ENCODE results near the gene ZC3H12D.
"Not testable (repeated sequence)": the region's sequence is repeated elsewhere in the genome, so short reads cannot be mapped to it uniquely, and the experiment has no call there.

ZC3H12D gene

DNA sequence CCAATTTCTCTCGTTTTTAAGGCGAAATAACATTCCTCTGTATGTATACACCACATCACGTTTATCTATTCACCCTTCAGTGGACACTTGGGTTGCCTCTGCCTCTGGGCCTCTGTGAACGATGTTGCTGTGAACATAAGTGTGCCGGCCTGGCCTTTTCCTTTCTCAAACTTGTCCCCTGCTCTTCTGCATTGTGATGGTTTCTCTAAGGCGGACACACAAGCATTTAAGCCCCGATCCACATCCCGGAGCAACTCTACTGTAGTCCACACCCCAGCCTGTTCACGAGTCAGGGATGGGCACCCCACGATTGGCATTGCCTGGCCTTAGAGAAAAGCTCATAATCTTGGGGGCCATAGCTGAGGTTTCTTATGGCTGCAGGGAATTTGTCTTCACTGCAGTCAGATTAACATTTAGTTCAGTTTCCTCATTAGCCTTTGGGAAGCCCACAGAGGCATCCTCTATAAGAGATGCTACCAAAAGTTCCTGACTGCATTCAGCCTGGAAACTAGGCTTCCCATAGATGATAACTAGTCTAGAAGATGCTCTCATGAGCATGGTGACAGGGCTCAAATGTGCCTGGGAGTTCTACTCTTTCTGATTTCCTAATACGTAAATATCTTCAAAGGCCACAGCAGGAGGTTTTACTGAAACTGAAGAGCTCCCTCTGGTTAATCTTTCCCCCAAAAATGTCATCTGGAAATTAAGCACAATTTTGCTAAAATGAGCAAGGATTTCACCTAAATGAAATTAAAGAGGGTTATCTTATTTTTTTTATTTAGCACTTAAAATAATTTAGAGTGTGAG is 762 bp downstream of the ZC3H12D start:
- in situ Hi-C loops (cut with MboI; ENCODE audit: low sequenced_read_pairs) = no loop called here

GRCh38 chr6:149483334-149483725 is 1.5 kb downstream of the ZC3H12D start:
- in situ Hi-C loops (cut with MboI; ENCODE audit: low sequenced_read_pairs) = no loop called here

DNA sequence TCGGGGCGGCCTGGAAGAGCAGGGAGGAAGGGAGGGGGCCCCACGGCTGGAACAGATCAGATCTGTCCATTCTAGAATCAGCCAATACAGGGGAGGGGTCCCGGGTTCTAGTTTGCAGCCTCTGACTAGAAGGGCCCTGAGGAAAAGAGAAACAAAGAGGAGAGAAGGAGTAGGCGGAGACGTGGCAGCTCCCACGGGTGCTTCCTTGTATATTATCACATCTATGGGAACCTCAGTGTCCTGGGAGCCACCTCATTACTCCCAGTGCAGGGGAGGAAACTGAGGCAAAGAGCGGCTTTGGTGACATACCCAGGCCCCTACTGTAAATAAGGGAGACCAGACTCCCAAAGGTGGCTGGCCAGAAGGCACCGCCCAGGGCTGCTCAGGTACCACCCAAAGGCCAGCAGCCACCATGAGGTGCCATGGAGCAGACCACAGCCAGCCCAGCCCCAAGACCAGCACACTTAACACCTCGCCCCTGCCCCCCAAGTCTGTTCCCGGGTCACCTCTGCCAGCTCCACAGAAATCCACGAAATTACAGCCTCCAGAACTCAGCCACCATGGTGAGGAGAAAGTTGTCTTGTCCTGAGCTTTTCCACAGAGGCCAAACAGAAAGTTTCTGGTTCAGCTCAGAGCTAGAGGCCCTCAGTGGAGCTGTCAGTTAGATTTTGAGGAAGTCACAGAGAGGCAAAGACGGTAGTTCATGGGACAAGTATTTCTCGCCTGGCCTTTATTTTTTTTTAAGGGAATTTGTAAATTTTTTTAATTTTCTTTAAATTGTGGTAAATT is 2.1 kb downstream of the ZC3H12D start:
- in situ Hi-C loops (cut with MboI; ENCODE audit: low sequenced_read_pairs) = no loop called here

GRCh38 chr6:149480502-149481280 is 4.1 kb downstream of the ZC3H12D start:
- in situ Hi-C loops (cut with MboI; ENCODE audit: low sequenced_read_pairs) = no loop called here

- in situ Hi-C loops (cut with MboI; ENCODE audit: low sequenced_read_pairs) = no loop called here
These were observed 6.0 kb downstream of the ZC3H12D start for GRCh38 chr6:149478631-149479314.

- in situ Hi-C loops (cut with MboI; ENCODE audit: low sequenced_read_pairs) = no loop called here
These were observed 7.3 kb downstream of the ZC3H12D start for GRCh38 chr6:149477544-149477943.

DNA sequence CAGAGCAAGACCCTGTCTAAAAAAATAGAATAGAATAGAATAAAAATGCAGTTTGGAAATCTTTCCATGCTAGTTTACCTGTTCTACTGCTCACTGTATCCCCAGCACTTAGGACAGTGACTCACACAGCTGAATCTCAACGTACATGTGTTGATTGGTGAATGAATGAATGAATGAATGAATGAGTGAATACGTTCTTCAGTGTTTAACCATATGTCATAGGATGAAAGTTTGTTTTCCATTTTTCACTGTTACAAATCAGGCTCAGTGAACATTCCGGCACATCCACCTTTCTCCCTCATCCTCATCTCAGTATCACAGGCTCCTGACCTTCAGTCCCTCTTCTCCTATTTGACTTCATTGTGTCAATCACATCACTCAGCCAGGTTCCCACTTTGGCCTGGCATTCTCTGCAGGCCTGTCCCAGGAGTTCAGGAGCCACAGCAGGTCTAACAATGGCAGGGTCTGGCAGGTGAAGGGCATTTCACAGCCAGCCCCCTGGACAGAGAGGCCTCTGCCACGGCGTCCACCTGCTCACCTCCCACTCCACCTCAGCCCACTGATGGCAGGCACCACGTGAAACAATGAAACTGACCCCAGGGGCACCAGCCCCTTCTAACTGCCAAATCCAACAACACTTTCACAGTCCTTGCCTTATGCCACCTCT is 7.9 kb downstream of the ZC3H12D start:
- in situ Hi-C loops (cut with MboI; ENCODE audit: low sequenced_read_pairs) = no loop called here

DNA sequence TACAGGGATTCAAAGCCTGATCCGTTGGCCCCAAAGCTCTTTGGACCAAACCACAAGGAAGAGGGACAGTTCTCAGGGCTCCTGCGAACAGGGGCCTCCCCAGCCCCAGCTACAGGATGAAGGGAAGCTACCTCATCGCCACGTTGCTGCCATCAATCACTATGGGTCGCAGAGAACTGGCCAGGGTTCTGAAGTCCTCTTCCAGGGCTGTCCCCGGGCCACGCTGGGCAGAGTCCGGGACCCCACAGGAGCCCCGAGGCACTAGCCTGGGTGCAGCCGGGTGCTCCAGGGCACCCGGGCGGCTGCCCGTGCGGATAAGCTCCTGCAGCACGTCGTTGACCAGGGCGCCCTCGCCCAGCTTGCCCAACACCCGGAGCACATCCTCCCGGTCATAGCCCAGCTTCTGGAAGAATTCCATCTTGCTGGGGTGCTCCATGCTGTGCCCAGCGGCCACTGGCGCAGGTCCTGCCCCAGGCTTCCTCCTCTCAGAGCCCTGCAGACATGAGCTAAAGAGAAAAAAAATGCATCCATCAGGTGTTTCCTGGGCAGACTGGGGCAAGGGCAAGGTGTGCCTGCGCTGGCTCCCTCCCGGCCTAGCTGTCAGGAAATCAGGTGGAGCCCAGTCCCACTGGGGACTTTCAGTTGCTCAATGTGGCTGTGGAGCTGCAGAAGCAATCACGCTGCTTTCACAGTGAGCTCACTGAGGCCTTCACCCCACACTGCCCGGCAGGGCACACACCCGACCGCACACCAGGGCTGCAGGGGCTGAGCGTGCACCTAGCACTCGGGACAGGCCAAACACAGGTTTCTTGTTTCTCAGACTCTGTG is 10.5 kb downstream of the ZC3H12D start:
- in situ Hi-C loops (cut with MboI; ENCODE audit: low sequenced_read_pairs) = no loop called here

- in situ Hi-C loops (cut with MboI; ENCODE audit: low sequenced_read_pairs) = no loop called here
These were observed 11.4 kb downstream of the ZC3H12D start for GRCh38 chr6:149473080-149474052.

DNA sequence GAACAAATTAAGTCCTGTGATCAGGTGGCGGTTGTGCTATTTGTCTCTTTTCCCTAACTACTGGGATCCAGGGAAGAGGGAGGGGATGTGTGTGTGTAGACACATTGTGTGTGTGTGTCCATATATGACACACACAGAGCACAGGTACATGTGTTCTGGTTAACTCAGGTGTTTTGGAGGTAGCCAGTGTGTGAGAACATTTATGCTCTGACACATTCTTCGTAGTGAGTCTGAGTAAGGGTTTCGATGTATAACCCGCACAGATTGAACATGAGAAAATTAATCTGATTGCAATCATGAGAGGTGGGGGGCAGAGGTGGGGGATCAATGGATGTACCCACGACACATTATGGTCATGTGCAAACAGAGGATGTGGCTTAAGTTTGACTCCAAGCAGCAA is 12.6 kb downstream of the ZC3H12D start:
- in situ Hi-C loops (cut with MboI; ENCODE audit: low sequenced_read_pairs) = no loop called here

DNA sequence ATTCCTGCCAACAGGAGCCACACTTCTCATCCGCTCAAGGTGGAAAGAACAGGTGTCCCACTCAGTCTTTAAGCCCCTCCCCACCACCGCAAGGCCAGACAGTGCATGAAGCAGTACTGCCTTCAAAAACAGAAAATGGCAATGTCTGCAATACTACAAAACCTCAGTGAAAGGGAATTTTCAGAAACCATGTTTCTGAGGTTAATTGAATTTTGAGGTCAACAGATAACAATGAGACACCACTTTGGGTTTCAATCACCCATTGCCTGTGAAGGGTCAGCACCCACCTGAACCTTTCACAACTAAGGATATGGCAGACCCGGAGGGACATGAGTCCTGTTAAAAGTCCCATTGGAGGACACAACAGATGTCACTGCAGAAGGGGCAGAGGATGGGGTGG is 13.0 kb downstream of the ZC3H12D start:
- in situ Hi-C loops (cut with MboI; ENCODE audit: low sequenced_read_pairs) = no loop called here

DNA sequence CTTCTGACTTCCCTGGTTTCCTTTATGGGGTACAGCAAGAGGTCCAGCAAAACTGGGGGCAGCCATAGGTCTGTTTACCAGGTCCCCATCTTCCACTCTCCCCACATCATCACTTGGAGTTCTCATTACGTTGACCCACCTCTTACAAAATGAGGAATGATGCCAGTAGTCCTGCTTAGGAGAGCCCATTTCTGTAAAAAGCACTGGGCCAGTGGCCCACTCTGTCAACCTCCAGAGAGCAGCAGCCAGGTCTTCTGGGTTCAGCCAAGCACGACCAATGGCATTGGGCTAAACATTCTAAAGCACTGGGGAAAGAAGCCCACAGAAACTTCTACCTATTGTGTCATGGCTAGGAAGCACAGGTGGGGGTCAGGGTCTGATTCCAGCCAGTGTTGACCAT is 13.9 kb downstream of the ZC3H12D start:
- in situ Hi-C loops (cut with MboI; ENCODE audit: low sequenced_read_pairs) = no loop called here

- in situ Hi-C loops (cut with MboI; ENCODE audit: low sequenced_read_pairs) = no loop called here
These were observed 16.6 kb downstream of the ZC3H12D start for GRCh38 chr6:149468179-149468578.

GRCh38 chr6:149467265-149467664 is 17.5 kb downstream of the ZC3H12D start:
- in situ Hi-C loops (cut with MboI; ENCODE audit: low sequenced_read_pairs) = no loop called here

DNA sequence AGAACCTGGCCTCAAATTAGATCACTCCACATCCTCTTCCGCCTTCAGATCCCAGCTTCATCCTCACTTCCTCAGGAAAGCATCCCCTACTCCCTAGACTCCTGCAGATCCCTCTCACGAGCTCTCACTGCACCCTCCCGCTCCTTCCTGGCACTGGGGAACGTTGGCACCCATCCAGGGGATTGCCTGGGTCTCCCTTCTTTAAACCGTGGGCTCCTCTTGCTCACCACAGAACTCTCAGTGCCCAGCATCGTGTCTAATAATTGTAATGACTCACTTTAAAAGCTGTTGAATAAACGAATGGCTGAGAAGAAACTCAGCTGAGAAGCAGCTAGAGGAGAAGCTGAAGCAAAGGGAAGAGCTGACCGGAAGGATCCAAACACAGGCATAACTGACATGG is 20.4 kb downstream of the ZC3H12D start:
- in situ Hi-C loops (cut with MboI; ENCODE audit: low sequenced_read_pairs) = no loop called here

DNA sequence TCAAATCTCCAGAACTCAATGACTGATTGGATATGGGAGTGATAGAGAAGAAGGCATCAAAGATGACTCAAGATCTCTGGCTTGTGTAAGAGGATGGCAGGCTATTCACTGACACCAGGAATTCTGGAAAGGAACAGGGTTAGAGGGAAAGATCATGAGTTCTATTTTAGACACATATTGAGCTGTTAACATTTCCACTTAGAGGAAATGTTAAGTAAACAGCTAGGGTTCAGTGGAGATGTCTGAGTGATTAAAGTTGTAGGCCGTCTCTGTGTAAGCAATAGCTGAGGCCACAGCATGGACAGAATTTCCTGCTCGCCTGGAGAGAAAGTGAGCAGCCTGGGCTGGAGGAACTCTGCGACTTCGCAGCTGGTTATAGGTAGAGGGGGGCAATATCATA is 21.0 kb downstream of the ZC3H12D start:
- in situ Hi-C loops (cut with MboI; ENCODE audit: low sequenced_read_pairs) = no loop called here

GRCh38 chr6:149462712-149463111 is 22.1 kb downstream of the ZC3H12D start:
- in situ Hi-C loops (cut with MboI; ENCODE audit: low sequenced_read_pairs) = not testable (repeated sequence)

- in situ Hi-C loops (cut with MboI; ENCODE audit: low sequenced_read_pairs) = no loop called here
These were observed 23.1 kb downstream of the ZC3H12D start for GRCh38 chr6:149461670-149462069.
